Measurements from ENCODE around the gene TRAM1L1.
A peak's percentile ranks its signal among the peaks of the same experiment; 100 is the strongest.

TRAM1L1 gene

DNA sequence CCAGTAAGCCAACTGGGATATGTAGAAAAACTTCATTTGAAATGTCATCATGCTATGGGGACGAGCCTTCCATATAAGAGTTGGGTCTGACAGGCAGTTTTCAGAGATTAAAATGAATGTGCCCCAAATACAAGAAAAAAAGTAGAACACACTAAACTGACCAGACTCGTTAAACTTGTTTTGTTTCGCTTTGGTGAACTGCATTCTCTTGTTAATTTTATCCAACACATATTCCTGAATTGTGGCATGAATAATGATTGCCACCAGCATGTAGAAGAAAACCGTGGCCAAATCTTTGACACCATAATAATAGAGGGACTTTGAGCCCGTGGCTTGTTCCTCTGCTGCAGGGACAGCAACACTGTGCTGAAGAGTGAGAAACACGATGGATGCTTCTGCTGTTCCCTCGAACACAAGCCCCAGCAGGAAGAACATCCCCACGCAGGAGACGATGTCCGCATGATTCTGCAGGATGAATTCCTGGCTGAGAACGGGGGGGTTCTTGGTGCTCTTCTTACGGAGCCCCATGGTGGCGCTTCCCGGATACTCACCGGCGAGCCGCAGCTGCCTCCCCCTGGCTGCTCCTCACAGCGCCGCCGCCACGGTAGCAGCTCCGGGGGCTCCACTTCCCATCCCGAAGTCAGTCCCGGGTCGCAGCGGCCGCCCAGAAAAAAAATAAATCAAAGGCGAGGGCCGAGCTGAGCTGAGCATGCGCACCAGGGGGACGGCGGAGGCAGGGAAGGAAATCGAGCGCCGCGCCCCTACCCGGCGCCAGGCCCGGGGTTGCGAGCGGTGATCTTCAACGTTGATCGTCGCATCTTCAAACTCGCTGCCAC lies at the start of gene TRAM1L1:
TSS of gene TRAM1L1 (minus strand) at position 711 of the 836 bp plus-strand sequence. CDS start at position 528, 183 bp downstream.
- TF ChIP-seq, protein P1, sequence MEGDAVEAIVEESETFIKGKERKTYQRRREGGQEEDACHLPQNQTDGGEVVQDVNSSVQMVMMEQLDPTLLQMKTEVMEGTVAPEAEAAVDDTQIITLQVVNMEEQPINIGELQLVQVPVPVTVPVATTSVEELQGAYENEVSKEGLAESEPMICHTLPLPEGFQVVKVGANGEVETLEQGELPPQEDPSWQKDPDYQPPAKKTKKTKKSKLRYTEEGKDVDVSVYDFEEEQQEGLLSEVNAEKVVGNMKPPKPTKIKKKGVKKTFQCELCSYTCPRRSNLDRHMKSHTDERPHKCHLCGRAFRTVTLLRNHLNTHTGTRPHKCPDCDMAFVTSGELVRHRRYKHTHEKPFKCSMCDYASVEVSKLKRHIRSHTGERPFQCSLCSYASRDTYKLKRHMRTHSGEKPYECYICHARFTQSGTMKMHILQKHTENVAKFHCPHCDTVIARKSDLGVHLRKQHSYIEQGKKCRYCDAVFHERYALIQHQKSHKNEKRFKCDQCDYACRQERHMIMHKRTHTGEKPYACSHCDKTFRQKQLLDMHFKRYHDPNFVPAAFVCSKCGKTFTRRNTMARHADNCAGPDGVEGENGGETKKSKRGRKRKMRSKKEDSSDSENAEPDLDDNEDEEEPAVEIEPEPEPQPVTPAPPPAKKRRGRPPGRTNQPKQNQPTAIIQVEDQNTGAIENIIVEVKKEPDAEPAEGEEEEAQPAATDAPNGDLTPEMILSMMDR (IDR thresholded peaks at IDR 0.05), result no peak

DNA sequence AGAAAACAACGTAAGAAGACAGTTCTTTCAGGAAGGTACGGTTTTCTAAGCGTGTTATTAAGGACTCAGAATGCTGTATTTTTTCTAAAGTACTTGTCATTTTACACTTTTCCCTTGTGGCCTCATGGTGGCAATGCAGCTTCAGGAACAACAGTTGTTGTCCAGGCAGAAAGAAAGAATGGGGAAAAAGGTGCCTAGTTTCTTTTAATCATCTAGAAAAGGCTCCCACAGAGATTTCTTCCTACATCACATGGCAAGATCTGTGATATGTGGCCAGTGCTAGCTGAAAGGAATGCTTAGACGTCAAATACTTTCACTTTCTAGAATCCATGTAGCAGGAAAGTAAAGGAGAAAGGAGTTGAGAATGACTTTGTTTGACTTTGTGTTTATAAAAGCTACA lies 49.0 kb upstream of the TRAM1L1 start:
- TF ChIP-seq, protein P1 (IDR thresholded peaks at IDR 0.05), result peak; percentile 44; the same call in 1 of the 2 replicates

DNA sequence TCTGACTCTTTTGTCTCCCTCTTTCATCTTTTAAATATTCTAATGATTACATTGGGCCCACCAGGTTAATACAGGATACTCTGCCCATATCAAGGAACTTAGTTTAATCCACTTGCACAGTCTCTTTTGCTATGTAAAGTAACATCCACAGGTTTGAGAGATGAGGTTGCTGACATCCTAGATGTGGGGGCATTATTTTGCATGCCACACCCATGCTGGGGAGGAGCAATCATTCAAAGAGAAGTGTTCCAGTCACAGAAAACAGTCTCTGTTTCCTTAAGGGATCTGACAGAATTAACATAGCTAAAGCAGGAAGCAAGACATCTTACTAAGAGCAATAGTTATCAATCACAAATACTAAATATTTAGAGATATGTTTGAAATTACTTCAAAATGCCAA lies 11.5 kb upstream of the TRAM1L1 start:
- TF ChIP-seq, protein P1 (IDR thresholded peaks at IDR 0.05), result no peak

DNA sequence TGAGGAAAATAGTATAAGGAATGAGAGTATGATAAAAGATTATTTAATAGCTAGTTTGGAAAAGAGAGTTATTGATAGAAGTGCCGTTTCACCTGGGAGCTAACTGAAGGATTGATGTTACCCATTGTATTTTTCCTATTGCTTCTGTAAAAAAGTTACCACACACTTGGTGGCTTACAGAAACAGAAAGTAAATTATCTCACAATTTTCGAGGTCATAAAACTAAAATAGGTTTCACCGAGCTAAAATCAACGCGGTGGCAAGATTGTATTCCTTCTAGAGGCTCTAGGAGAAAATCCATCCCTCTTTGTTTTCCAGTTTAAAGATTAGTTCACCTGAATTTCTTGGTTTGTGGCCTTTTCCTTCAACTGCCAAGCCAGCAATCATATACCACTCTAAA lies 11.1 kb upstream of the TRAM1L1 start:
- TF ChIP-seq, protein P1 (IDR thresholded peaks at IDR 0.05), result no peak

DNA sequence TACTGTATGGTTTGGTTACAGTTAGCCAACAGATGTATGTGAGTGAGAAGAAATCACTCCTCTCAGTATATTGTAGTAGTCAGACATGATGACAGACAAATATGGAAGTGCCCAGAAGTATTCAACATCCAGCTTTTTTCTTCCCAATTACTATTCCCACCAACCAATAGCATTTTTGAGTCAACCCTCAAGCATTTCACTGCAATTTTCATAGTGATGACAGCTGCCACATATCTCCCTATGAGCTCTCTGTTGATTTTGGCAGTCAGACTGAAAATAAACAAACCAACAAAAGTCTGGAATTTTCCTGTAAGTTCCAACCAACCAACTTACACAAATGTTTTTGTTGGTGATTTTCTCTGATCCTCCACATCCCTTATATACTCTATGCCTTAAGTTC lies 8.2 kb upstream of the TRAM1L1 start:
- TF ChIP-seq, protein P1 (IDR thresholded peaks at IDR 0.05), result no peak

DNA sequence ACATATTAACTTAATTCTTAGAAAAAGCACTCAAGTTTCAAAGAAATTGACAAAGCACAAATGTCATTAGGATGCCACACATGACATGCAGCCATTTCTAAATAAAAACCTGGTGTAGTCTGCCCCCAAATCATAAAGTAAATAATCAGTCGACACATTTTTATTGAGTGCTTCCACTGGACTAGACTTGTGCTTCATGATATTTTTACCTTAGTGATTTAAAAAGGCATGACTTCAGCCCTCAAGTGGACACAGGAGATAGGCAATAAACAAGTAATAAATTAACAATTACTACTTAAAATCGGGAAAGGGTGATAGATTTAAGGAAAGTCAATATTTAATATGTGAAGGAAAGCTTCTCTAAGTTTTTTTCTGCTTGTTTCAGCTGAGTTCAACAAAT lies 7.6 kb downstream of the TRAM1L1 start:
- TF ChIP-seq, protein P1 (IDR thresholded peaks at IDR 0.05), result no peak

DNA sequence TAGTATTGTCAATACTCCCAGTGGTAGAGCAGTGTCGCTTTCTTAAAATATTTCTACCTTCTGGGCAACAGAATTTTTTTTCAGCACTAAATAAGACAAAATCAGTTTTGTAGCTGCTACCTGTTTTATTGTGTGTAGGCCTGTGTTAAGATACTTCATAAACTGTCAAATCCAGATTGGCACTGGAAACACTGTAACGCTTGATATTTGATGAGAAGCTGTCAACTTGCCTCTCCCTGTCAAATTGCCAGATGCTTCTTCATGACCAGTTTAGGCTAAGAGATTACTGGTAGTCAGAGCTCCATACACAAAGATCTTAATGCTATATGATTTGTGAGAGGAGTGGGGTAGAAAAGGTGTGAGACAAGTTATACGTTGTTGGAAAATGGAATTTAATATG lies 17.3 kb downstream of the TRAM1L1 start:
- TF ChIP-seq, protein P1 (IDR thresholded peaks at IDR 0.05), result no peak
